Activated T-cell treated with anti-CD3 and anti-CD28 coated beads for 4 hours (primary cell): ENCODE results near the gene NHLRC4.

Experiments used
- DNase-seq: peaks from one replicate; pipeline ENCODE4 v3.0.0-alpha.2; 2020

The NHLRC4 gene, protein sequence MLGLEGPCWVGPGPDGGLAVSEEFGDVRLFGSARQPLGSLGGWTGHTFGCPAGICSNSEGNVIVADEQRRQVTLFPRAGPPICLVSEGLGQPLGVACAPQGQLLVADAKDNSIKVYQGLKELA

DNA sequence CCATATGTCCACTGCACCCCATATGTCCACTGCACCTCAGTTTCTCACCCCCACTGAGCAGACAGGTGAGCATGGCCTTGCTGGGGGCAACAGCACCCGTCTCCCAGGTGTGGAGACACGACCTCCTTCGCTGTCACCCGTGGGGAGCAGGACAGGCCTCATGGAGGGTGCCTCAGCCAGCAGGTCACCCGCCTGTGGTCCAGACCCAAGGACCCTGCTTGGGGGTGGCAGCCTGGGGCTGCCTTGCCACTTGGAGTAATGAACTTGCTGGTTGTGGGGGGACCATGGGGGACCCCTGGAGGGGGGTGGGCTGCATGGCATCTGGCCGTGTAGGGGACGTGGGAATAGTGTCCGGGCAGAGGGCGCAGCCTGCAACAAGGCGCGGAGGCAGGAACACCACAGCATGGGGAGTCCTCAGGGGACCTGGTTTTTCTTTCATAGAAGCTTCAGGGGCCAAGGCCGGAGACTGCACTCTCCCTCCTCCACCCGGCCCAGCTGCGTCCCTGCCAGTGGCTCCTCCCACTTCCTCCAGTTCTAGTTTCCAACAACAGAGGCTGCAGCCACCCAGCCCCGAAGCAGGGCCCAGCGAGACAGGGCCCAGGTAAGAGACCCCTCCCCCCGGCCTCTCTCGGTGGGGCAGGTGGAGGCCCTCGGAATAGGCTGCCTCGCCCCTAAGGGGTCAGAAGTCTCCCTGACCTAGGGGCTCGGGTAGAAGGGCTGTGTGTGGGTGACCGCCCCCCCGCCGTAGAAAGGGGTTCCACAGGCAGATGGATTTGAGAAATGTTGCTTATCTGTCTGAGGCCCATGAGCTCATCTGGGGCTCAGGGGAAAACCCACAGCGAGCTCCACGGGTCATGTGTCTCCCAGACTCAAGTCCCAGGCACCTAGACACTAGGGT is at the start of gene NHLRC4:
Gene NHLRC4, plus strand, starts transcription at position 531 of the 898 bp plus-strand sequence. CDS start 1,043 bp downstream, outside the sequence.
- no peak for DNase-seq

DNA sequence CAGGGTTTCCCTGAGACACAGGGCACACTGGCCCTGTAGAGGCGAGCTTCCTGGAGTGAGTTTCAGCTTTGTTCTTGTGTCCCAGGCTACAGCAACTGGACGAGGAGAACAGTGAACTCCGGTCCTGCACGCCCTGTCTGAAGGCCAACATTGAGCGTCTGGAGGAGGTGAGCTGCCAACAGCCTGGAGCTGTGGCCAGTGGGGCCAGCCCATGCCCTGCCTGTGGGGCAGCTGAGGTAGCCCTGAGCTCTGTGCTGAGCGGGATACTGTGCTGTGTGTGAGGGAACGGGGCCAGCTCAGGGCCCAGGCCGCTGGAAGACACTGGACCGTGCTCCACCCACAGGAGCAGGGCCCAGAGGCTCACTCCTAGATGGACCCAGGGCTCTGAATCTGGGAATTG is 47.9 kb upstream of the NHLRC4 start:
- no peak for DNase-seq

DNA sequence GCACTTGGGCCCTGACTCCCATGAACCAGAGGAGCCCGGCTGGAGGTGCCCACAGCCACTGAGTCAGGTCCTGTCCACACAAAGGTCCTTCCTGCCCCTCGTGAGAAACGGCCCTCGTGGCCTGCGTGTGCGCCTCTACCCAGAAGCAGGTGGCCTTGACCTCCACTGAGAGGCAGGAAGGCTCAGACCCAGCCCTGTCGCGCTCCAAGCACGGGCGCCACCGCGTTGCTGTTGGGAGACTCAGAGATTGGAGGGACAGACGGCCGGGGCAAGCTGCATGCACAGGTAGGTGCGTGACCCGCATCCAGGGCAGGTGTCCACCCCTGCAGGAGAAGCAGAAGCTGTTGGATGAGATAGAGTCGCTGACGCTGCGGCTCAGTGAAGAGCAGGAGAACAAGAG is 47.4 kb upstream of the NHLRC4 start:
- no peak for DNase-seq

DNA sequence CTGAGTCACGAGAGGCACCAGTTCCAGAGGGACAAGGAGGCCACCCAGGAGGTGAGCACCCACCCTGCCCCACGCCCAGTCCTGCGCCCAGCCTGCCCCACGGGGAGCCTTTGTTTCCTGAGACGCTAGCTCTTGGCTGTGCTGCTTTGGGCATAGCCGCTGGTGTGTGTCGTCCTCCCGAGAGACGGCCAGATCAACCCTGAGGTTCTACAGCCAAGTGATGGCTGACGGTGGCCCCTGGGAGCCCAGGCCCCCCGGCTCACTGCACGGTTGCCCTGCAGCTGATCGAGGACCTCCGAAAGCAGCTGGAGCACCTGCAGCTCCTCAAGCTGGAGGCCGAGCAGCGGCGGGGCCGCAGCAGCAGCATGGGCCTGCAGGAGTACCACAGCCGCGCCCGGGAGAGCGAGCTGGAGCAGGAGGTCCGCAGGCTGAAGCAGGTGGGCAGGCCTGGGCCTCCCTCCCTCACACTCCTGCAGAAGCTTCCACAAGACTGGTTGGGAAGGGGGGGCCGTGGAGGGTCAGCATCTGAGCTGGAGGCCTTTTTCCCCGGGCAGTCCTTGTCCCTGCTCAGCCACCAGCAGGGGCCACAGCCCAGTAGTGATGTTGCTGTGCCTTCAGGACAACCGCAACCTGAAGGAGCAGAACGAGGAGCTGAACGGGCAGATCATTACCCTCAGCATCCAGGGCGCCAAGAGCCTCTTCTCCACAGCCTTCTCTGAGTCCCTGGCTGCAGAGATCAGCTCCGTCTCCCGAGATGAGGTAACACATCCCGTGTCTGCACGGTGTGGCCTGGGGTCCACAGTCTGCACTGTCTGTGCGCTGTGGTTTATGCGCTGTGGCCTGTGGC is 46.7 kb upstream of the NHLRC4 start:
- DNase-seq, result no peak

DNA sequence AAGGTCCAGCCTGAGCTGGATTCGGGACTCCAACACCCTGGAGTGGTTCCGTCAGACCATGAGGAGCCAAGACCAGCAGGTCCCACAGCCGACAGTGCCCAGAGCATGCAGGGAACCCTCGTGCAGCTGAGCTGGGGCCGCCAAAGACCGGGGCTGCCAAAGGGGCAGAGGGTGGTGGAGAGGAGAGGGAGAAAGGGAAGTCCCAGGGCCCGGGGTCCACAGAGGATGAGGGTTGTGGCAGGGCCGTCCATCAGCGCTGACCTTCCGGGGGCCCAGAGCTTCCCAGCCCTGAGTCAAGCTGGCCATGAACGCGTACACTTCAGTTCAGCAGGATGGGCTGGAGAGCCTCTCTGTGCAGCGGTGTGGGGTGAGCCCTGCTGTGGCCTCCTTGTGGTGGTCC is 46.0 kb upstream of the NHLRC4 start:
- DNase-seq, result no peak

DNA sequence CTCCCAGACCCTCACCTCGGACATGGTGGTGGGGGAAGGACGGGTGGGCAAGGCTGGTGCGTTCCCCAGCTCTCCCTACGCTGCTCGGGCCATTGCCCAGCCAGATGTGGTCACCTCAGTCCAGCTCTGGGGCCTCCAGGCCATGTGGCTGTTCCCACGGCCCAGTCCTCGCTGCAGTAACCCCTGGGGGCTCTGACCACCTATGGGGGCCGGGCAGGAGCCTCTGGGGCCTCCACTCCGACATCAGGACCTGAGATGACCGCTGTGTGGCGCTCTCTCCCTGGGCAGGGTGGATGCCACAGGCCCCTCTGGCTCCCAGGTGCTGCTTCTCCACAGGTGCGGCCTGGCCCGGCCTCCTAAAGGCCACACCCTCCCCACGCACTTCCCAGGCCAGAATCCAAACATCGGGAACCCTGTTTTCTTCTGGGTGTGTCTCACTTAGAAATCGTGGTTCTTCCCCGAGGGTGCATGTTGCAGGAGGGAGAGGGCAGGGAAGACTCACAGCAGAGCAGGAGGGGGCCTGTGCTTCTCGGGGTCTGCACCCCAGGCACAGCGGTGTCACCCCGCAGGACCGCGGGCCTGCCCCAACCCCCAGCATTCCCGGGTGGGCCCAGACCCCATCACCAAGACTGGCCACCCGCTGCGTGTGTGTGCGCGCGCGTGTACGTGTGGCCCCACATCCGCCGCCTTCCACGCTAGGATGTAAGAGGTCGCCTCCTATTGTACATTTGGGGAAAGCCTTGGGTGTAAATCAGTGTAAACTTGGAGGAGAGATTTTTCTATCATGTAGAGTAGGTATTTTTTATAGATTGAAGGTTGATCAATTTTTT is 45.2 kb upstream of the NHLRC4 start:
- DNase-seq, result no peak

DNA sequence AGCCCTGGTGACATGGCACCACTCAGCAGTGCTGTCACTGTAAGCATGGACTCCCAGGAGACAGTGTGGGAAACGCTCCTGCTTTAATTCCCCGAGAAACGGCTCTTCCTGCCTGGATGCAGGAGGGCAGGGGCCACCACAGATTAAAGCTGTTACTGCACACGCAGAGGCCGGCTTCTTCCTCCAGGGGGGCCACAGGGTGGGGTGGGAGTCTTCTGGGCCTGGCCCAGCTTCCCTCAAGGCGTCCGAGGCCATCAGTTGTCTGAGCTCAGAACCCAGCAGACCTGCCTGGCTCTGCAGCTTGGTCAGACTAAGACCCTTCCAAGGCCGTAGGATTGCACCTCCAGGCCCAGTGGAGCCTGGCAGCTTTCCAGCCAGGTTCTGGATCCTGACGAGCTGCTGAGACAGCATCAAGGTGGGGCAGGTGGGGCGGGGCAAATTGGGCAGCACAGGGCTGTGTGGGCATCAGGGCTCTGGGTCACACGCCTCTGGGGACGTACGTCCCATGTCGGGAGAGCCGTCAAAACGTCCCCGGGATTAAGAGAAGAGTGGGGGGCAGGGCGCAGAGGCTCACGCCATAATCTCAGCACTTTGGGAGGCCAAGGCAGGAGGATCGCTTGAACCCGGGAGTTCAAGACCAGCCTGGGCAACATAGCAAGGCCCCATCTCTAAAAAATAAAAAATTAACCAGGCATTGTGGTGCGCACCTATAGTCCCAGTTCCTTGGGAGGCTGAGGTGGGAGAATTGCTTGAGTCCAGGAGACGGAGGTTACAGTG is 44.3 kb upstream of the NHLRC4 start:
- no peak for DNase-seq

DNA sequence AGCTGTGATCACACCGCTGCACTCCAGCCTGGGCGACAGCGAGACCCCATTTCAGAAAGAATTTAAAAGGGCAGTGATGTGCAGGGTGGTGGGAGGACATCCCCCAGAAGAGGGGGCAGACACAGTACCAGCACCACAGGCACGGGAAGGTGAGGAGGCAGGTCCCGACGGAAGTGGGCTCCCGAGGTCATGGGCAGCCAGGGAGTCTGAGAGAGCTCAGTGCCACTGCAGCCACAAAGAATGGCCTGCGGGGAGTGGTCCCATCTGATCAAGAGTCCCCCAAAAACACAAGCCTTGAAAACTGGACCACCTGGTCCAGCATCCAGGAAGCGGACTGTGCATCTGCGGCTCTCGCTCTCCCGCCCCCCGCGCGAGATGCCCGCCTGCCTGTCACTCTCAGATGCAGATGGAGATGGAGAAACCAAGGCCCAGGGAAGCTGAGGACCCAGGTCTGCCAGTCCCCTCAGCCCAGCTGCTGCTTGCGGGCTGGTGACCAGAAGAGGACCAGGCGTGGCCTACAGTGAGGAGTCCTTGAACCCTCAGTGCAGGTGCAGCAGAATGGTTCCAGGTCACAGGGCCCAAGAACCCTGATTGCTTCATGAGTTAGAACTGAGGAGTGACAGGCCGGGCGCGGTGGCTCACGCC is 43.6 kb upstream of the NHLRC4 start:
- DNase-seq, result no peak

DNA sequence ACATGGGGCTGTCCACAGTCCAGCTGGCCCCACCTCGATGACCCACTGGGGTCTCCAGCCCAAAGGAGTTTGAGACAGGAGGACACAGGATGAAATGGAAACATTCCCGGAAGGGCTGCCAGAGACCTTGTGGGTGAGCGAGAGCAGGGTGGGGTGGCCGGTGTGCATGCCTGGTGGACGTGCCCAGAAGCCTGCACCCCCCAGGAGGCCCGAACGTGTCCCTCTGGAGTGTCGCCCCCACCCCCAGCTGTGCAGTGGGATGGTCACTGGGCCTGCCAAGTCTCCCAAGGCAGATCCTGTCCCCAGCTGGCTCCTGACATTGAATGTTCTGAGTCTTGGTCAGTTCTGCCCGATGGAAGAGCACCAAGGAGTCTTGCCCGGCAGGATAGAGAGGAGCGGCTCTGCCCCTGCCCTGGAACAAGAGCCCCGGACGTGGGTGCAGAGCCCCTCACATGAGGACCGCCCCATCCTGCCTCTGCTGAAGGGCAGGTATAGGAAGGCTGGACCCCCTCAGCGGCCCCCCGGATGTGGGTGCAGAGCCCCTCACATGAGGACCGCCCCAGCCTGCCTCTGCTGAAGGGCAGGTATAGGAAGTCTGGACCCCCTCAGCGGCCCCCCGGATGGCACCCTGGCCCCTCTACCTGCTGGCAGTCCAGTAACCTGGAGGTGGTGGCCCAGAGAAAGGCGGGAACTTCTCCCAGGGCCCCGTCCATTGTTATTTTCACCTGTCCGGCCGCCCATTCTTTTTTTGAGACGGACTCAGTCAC is 42.3 kb upstream of the NHLRC4 start:
- no peak for DNase-seq

DNA sequence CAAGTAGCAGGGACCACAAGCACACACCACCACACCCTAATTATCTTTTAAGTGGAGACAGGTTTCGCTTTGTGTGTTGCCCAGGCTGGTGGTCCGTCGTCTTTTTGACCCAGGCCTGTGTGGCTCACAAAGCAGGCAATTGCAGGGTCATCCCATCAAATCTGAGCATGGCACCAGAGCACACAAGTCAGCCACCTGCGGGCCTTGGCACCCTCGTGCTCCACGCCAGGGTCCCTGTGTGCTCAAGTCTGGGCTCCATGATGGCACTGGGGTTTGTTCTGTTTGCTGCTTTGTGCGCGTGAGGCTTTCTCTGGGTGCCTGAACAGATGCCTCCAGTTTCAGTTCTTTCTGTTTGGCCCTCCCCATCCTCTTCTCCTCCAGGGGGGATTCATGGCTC is 41.7 kb upstream of the NHLRC4 start:
- DNase-seq, result no peak

DNA sequence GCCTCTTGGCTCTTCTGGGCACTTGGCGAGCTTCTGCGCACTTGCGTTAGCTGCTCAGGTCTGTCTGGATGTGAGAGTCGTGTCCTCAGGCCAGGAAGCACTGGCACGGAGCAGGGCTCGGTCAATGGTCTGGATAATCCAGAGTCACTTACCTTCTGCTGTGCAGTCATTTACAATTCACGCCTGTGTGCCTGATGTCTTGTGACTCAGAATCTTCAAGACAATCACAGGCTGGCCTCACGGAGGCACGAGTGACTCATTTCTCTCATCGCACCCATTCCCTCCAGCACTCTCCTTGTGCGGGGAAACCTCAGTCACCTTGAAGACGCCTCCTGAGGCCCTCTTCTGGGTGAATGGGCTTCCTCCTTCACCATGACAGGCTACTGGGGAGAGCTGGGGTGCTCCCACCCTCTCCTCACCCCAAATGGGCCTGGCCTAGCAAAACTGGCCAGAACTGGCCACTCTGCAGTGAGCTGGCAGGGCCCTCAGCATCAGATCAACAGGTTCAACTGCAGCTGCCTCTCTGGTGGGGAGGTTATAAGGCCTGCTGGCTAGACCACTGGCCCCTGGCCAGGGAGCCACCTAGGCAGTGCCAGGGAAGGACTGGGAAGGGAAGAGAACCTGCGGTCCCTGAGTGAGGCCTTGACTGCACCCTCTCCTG is 41.2 kb upstream of the NHLRC4 start:
- DNase-seq, result peak; percentile 61

DNA sequence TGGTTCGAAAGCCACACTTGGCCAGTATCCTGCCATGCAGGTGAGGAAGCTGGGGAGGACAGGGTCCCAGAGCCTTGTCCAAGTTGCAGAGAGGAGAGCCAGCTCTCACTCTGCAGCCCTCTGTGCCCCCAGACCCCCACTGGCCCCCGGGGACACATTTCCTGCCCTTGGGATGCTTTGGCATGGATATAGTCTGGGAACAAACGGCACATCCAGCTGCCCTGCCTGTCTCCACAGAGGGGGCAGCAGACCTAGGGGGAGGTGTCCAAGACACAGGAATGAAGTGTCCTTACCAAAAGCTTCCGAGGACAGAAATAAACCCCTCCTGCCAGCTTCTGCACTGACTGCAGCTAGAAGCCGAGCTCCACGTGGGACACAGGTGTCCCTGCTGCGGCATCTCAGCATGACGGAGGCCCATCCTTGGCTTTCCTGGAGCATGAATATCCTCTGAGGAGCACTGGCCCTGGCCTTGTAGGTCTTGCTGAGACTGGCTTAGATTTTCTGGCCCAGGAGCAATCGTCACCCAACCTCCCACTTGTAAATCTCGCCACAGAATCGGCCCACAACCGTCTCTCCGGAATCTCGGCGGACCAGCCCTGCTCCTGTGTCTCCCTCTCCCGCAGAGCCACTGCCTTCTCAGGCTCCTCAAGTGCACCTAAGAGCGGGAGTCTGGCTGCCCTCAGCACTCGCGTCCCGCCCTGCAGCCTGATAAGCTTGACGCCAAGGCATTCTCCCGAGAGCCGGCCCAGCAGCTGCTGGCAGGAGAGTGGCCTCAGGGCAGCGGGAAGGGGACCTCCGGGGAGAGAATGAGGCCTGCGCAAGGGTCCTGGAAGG is 40.4 kb upstream of the NHLRC4 start:
- no peak for DNase-seq

DNA sequence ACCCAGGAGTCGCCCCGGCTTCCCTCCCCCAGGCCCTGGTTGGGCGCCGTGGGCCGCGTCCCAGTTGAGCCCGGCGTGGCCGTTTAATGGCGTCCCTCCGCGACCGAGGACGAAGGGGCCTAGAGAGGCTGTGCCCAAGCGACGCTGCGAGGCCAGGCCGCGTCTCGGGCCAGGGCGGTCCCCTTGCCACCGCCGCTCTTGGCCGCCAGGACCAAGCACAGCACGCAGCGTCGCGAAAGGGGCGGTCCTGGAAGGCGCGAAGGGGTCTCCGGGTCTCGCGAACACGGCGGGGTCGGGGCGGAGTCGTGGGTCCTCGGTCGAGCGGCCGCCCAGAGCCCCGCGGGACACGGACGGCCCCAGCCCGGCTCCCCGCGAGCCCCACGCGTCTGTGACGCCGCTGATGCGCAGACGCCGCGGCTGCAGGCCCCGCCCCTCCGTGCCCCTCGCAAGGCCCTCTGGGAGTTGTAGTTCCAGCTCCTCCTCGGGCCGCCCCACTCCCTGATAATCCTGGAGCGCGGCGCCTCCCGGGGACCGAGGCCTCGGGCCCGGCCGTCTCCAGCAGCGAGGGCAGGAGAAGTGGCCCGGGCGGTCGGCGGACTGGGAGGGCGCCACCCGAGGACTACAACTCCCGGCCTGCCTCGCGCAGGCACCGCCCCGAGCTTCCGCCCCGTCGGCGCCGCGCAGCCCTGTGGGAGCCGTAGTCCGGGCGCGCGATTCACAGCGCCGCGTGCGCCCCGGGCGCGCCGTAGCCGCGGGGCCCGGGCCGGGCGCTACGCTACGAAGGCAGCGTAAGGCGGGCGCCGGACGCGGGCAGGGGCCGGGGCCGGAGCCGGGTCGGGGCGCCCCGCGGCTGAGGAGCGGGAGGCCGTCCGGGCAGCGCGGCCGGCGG is 39.5 kb upstream of the NHLRC4 start, which contains the start of gene CAPN15:
Gene CAPN15, plus strand, starts transcription at position 698 of the 889 bp plus-strand sequence. CDS start 19,127 bp downstream, outside the sequence.
- DNase-seq, result peak; percentile 74

DNA sequence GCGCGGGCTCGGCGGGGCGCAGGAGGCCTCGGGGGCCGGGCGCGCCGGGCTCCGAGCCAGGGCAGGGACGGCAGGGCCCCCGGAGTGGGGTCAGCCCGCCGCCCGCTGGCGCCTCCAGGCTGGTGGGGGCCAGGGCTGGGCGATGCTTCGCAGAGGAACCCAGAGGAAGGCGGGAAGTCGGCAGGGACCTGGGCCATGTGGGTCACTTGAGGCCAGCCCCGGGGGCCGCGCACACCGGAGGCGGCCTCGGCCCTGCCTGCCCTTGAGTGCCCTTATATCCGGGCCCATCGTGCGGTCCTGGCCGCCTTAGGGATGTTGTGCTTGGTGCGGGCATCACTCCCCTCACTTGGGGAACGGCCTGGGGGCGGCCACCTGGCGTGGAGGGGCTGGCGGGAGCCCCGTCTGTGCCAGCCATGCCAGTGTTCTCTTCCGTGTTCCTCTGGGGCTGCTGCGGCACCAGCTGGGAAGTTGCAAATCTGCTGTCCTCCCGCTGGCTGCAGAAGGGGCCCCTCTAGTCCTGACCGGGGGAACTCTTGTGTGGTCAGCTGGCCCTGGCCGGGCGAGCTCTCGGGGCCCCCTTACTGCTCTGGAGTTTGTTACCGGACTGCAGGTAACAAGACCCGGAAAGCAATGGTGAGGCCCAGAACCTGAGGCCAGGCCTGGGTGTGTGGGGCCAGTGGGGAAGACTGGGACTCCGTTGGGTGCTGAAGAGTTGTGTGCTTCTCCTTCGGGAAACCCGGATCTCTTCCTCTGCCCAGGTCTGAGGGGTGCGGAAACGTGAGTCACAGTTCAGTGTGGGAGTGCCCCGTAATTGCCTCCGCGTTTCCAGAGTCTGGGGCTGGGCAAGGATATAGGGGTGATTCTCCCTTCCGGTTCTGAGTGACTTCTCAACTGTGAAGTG is 38.4 kb upstream of the NHLRC4 start:
- DNase-seq, result peak; percentile 26

DNA sequence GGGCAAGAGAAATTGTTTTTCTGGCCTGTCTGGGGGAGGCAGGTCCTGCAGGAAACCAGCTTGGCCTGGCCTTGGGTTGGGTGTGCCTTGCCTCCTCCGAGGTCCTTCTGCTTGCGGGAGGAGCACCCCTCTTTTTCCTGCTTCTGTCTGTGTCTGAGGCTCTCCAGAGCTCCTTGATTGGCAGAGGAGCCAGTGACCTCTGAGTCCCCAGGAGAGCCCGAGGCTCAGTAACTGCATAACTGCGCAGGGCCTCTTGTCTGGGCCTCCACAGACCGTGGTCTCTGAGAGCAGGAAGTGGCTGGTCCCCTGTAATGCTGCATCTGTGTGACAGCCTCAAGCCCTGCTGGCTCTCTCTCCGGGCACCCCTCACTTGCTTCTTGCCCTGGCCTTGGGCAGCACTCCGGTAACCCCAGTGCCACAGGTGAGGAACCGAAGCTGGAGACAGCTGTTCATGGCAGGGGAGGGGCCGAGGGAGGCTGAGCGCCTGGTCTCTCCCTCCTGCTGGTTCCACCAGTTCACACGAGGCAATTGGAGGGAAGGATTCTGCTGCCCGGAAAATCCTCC is 37.7 kb upstream of the NHLRC4 start:
- DNase-seq, result no peak

DNA sequence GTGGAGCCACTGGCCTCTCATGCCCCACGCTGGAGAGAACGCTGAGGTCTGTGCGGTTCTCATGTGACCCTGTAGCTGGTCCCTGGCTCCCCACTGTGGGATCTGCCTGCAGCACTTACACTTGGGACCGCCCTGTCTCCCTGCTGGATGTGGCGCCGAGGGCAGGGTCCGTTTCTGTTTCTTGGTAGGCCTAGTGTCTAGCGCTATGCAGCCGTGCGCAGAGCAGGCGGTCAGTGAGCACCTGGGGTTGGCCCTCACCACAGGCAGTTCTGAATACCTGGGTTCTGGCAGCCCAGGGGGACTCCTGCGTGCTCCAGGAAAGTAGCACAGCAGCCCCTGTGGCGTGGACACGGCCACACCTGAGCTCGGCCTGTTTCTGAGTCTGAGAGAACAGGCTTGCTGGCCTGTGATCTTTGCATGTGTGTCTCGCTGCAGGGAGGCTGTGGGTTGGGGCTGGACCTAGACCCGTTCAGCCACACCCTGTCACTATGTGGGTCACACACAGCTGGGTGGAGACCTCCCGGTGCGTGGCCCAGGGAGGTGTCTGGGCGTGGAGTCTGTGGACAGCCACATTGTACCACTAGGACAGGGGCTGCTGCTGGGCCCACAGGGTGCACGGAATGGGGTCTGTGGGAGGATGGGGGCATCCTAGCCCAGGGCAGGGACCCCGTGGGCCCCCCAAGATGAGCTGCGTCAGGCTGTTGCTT is 36.5 kb upstream of the NHLRC4 start:
- no peak for DNase-seq
